ENCODE measurements around the gene ADAMTS5. TPM values are rescaled to one million over a fixed set of nuclear protein-coding genes. Genes with fewer than 3 reads are reported as not detected.

The ADAMTS5 gene
- total and polyA plus RNA-seq, 9 of the 15 experiments (the other 6 are each of a cell fraction or from before 2014, with no cell fraction given): not detected

GRCh38 chr21:26887251-26887650 is 79.6 kb downstream of the ADAMTS5 start:
- Histone ChIP-seq H3K4me2 (ENCODE audit: insufficient read depth, low read length) (no peak overlapping the region), H3K27me3 (ENCODE audit: control insufficient read depth in 2 of 2, insufficient read depth in 2 of 2, low read length in 2 of 2) (no peaks in the 10 kb centered on the region), H3K9me3 (replicated peaks; ENCODE audit: control insufficient read depth, insufficient read depth, low read depth, low read length) (0 out of 2 replicates have a peak, but pooled peaks cover 2% of the 10 kb centered on the region), H3K27ac (ENCODE audit: extremely low read depth, low read depth, low read length) (no peak overlapping the region), H2AFZ (ENCODE audit: low read depth, low read length) (no peak overlapping the region), H3K9ac (ENCODE audit: insufficient read depth in 1 of 2, low read depth in 2 of 2, low read length in 2 of 2) (no peak overlapping the region), H3K36me3 (ENCODE audit: control insufficient read depth, insufficient read depth, low read length) (no peaks in the 10 kb centered on the region), H3K4me1 (replicated peaks in 1 of 2; ENCODE audit: control insufficient read depth in 2 of 2, insufficient read depth in 2 of 2, low read length in 2 of 2) (no peaks in the 10 kb centered on the region), H3K9me1 (ENCODE audit: control insufficient read depth, insufficient read depth, low read length) (no peaks in the 10 kb centered on the region), H3K79me2 (ENCODE audit: control insufficient read depth, insufficient read depth, low read length) (no peaks in the 10 kb centered on the region), H3K4me3 (no peak overlapping the region), H4K20me1 (replicated peaks; ENCODE audit: control insufficient read depth, insufficient read depth, low read length) (no peaks in the 10 kb centered on the region)
- BruUV-seq (replicated peaks): no TSS peak
- TF ChIP-seq ASH1L (IDR thresholded peaks at IDR 0.05; ENCODE audit: borderline replicate concordance, low read depth, partially characterized antibody) (no peak), MYC (IDR thresholded peaks at IDR 0.05; ENCODE audit: low read depth, low read length) (no peak), MYC (CRISPR knock-in tag; IDR thresholded peaks at IDR 0.05; ENCODE audit: borderline replicate concordance, low read depth) (no peak), ELK1 (CRISPR knock-in tag; IDR thresholded peaks at IDR 0.05) (no peak)
- no peak for ATAC-seq
- ChIA-PET POLR2A (no interaction called here), CTCF (ENCODE audit: low intra/inter-chr PET ratio) (no interaction called here)
- no peak for FAIRE-seq
- intact Hi-C loops (cut with micrococcal nuclease): no loop called here
- no peak for DNase-seq (ENCODE audit: extremely low read depth in 1 of 4, low spot score in 3 of 4)
- in situ Hi-C loops (cut with MboI): no loop called here
- WGBS (ENCODE audit: insufficient coverage, low coverage, missing lambda C conversion rate): 2% methylated on average over 3 of the region's 3 CpGs

GRCh38 chr21:26884436-26884835 is 82.5 kb downstream of the ADAMTS5 start:
- no peak for FAIRE-seq
- Histone ChIP-seq H3K27ac (ENCODE audit: extremely low read depth, low read depth, low read length) (no peak overlapping the region), H4K20me1 (replicated peaks; ENCODE audit: control insufficient read depth, insufficient read depth, low read length) (no peaks in the 10 kb centered on the region), H3K27me3 (ENCODE audit: control insufficient read depth in 2 of 2, insufficient read depth in 2 of 2, low read length in 2 of 2) (no peaks in the 10 kb centered on the region), H3K4me3 (no peak overlapping the region), H3K36me3 (ENCODE audit: control insufficient read depth, insufficient read depth, low read length) (no peaks in the 10 kb centered on the region), H3K4me1 (replicated peaks in 1 of 2; ENCODE audit: control insufficient read depth in 2 of 2, insufficient read depth in 2 of 2, low read length in 2 of 2) (no peaks in the 10 kb centered on the region), H3K79me2 (ENCODE audit: control insufficient read depth, insufficient read depth, low read length) (no peaks in the 10 kb centered on the region), H3K9me1 (ENCODE audit: control insufficient read depth, insufficient read depth, low read length) (no peaks in the 10 kb centered on the region), H3K9me3 (replicated peaks; ENCODE audit: control insufficient read depth, insufficient read depth, low read depth, low read length) (0 out of 2 replicates have a peak, but pooled peaks cover 2% of the 10 kb centered on the region), H3K4me2 (ENCODE audit: insufficient read depth, low read length) (no peak overlapping the region), H2AFZ (ENCODE audit: low read depth, low read length) (no peak overlapping the region), H3K9ac (ENCODE audit: insufficient read depth in 1 of 2, low read depth in 2 of 2, low read length in 2 of 2) (no peak overlapping the region)
- no TSS peak for BruUV-seq (replicated peaks)
- intact Hi-C loops (cut with micrococcal nuclease): no loop called here
- TF ChIP-seq MEF2A (IDR thresholded peaks at IDR 0.05; ENCODE audit: control insufficient read depth, low read depth, low read length) (no peak), SIX5 (IDR thresholded peaks at IDR 0.05; ENCODE audit: borderline replicate concordance in 1 of 2, insufficient read depth in 1 of 2, low read depth in 1 of 2, low read length in 2 of 2) (no peak)
- no peak for DNase-seq (ENCODE audit: extremely low read depth in 1 of 4, low spot score in 3 of 4)
- CTCF ChIA-PET (ENCODE audit: low intra/inter-chr PET ratio): no interaction called here
- 2% methylated on average over 2 of the region's 2 CpGs for WGBS (ENCODE audit: insufficient coverage, low coverage, missing lambda C conversion rate)
- in situ Hi-C loops (cut with MboI): no loop called here
- no peak for ATAC-seq
- POLR2A ChIA-PET: no interaction called here

Data from K562 (cell line).